Mesenteric fat pad (tissue), 1 donor: Measurements from ENCODE around the gene GP9. TPM values are rescaled to one million over a fixed set of nuclear protein-coding genes. Genes with fewer than 3 reads are reported as not detected.
"Not testable (repeated sequence)": the region's sequence is repeated elsewhere in the genome, so short reads cannot be mapped to it uniquely, and the experiment has no call there.

Experiments
- DNase-seq: peaks from one replicate; pipeline ENCODE4 v3.0.0-alpha.2; 2020; ENCODE audit warnings: low spot score
- total RNA-seq: library from RNA; stranded (reverse); fragmentation: NEBNext Ultra II Directional; extraction: Animal tissue kit (Norgen Biotek cat#: 25700); gene quantifications from one replicate; pipeline ENCODE4 v1.2.1, GENCODE V29; 2021
- donor health status: DM: yes; HTN: yes; CAD: no.

Gene GP9
- total RNA-seq, 1 donor from 2014 or later, result not detected

GRCh38 chr3:129069313-129070085 is 8.9 kb downstream of the GP9 start:
- not testable (repeated sequence) for DNase-seq

GRCh38 chr3:129070086-129070885 is 9.7 kb downstream of the GP9 start:
- DNase-seq, result no peak

- DNase-seq, result no peak
Observed at GRCh38 chr3:129077222-129077621, 16.6 kb downstream of the GP9 start.

GRCh38 chr3:129078510-129078909 is 17.9 kb downstream of the GP9 start:
- DNase-seq, result no peak

- no peak for DNase-seq
Observed at GRCh38 chr3:129081503-129081902, 20.9 kb downstream of the GP9 start.

GRCh38 chr3:129082026-129082425 is 21.4 kb downstream of the GP9 start:
- DNase-seq, result no peak

- DNase-seq, result no peak
Observed at GRCh38 chr3:129084501-129084900, 23.9 kb downstream of the GP9 start.

- DNase-seq, result no peak
Observed at GRCh38 chr3:129085165-129085715, 24.7 kb downstream of the GP9 start.

- DNase-seq, result no peak
Observed at GRCh38 chr3:129085818-129086217, 25.2 kb downstream of the GP9 start.

- no peak for DNase-seq
Observed at GRCh38 chr3:129087138-129087702, 26.6 kb downstream of the GP9 start.

- DNase-seq, result not testable (repeated sequence)
Observed at GRCh38 chr3:129087904-129088303, 27.3 kb downstream of the GP9 start.

GRCh38 chr3:129088312-129088711 is 27.7 kb downstream of the GP9 start:
- not testable (repeated sequence) for DNase-seq

GRCh38 chr3:129095285-129095684 is 34.7 kb downstream of the GP9 start:
- DNase-seq, result no peak

GRCh38 chr3:129100274-129100673 is 39.7 kb downstream of the GP9 start:
- DNase-seq, result no peak

- no peak for DNase-seq
Observed at GRCh38 chr3:129101370-129102138, 41.0 kb downstream of the GP9 start.

GRCh38 chr3:129103296-129103695 is 42.7 kb downstream of the GP9 start:
- no peak for DNase-seq

GRCh38 chr3:129104051-129104450 is 43.5 kb downstream of the GP9 start:
- DNase-seq, result no peak

GRCh38 chr3:129104498-129105079 is 44.0 kb downstream of the GP9 start:
- no peak for DNase-seq

GRCh38 chr3:129105862-129106261 is 45.3 kb downstream of the GP9 start:
- no peak for DNase-seq

GRCh38 chr3:129106320-129106719 is 45.7 kb downstream of the GP9 start:
- no peak for DNase-seq
